Psoas muscle (tissue), 8 donors: ENCODE results near the gene ANAPC15. TPM values are rescaled to one million over a fixed set of nuclear protein-coding genes. Genes with fewer than 3 reads are reported as not detected.
A peak's percentile ranks its signal among the peaks of the same experiment; 100 is the strongest.

Experiments
- ATAC-seq, 4 donors: fragments of 200-7000 bp; cut with Tn5 transposase; one replicate each; pipeline ENCODE4 v1.9.1; 2020; ENCODE audit warnings: moderate library complexity in 3 of 4, mild to moderate bottlenecking in 2 of 4
- DNase-seq, 2 donors: peaks; one replicate each; pipeline ENCODE4 v3.0.0-alpha.2; 2020
- H3K27ac ChIP-seq: fragments of 200-600 bp; one replicate; pipeline ENCODE4 v1.8.0; 2022
- H3K27me3 ChIP-seq, 3 donors: fragments of 200-600 bp in 1 of 3; one replicate each; pipeline versions ENCODE4 v1.6.1 to v1.8.0; 2013 to 2022; ENCODE audit warnings: low read length in 2 of 3, mild to moderate bottlenecking in 2 of 3, moderate library complexity in 1 of 3; ENCODE audit not compliant: insufficient read depth in 3 of 3
- H3K36me3 ChIP-seq, 2 donors: fragments of 200-600 bp in 1 of 2; one replicate each; pipeline versions ENCODE4 v1.6.1 to v1.8.0; 2013 to 2022; ENCODE audit warnings: low read depth in 1 of 2, mild to moderate bottlenecking in 1 of 2, moderate library complexity in 1 of 2; ENCODE audit not compliant: insufficient read depth in 1 of 2
- H3K4me1 ChIP-seq: fragments of 200-600 bp; one replicate; pipeline ENCODE4 v1.8.0; 2022
- H3K4me3 ChIP-seq: fragments of 200-600 bp; one replicate; pipeline ENCODE4 v1.8.0; 2022; ENCODE audit warnings: mild to moderate bottlenecking
- H3K9me3 ChIP-seq: fragments of 200-600 bp; one replicate; pipeline ENCODE4 v1.8.0; 2022
- WGBS, 3 donors: extraction: QIAGEN DNeasy Blood & Tissue Kit; methylation state at CpG; one replicate each; pipeline versions ENCODE4 v1.1.6 to v1.1.7; 2013; 5-methylcytosine and 5-hydroxymethylcytosine counted together
- intact Hi-C, 2 donors: fragments of 100-400 bp; cut with DNase I; formaldehyde crosslinking; loops; one replicate each; pipeline versions ENCODE4 v1.11.0 to v1.14.2; 2022
- polyA plus RNA-seq, 3 donors: library from polyadenylated mRNA; stranded (reverse); fragments of 200-250 nt; gene quantifications; one replicate each; pipeline ENCODE4 v1.2.3, GENCODE V29; 2013
- total RNA-seq, 4 donors: library from RNA; stranded (reverse); fragmentation: NEBNext Ultra II Directional in 2 of 4; extraction: Animal tissue kit (Norgen Biotek cat#: 25700) in 2 of 4; gene quantifications; one replicate each; pipeline versions ENCODE4 v1.2.1 to v1.2.4, GENCODE V29; 2021 to 2023
- TF ChIP-seq, protein P1 (sequence below): fragments of 200-600 bp; IDR thresholded peaks from one replicate; pipeline ENCODE4 v1.8.0; 2022; ENCODE audit warnings: antibody characterized with exemption
- donor health status: healthy with polysubstance abuse.
- donor health status: DM: no; HTN: no; CAD: no; lungs with moderate emphysema.
- donor health status: Bipolar disorder and iron deficiency.
- donor health status: healthy.
- donor health status: DM: yes; HTN: yes; CAD: no.
- donor health status: DM: no; HTN: no; CAD: no.
- donor health status: DM: no; HTN: no; CAD: no.
- donor health status: DM: yes; HTN: yes; CAD: no.

The ANAPC15 gene
- total and polyA plus RNA-seq, 7 donors, result 32.7 to 49.2 (median 37.5) TPM

DNA sequence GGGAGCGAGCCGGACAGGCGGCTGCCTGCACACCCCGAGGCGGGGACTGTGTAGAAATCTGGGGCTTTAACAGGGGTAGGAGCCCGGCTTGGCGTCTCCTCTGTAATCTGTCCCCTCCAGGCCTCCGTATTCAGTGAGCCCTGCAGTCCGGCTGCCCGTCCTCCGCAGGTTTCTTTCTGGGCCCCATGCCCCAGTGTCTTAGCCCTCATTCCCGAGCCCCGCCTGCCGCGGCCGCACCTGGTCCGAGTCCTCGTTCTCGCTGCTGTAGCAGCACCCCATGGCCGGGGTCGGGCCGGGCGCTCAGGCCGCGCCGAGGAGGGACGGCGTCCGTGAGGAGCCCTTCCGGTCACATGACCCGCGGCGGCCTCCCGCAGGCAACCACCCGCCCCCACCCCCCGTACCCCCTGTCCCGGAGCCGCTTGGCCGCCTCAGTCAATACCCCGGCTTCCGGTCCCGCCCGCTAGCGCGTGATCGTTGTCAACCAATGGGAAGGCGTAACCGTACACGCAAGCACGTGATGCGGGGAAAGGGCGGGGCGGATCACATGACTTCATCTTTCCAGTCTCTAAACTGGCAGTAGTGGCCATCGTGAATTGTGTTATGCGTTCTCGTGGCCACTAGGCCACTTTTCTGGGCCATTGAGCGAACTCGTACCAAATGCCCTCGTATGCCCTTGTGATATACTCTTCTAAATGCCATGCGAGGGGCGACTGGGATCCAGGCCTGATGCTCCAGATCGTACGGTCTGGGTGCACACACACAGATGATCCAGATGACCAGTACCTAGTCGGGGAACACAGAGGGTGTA lies 9.3 kb downstream of the ANAPC15 start, which contains the start of gene LAMTOR1:
Gene LAMTOR1 (minus strand): TSS at position 352 of the 808 bp plus-strand sequence. CDS start 73 bp downstream, at position 279.
- peak within 1 kb of the TSS; percentile 99 for H3K4me3 ChIP-seq
- peaks cover 0 to 22% of the 10 kb centered on the region in 2 donors for H3K36me3 ChIP-seq
- TF ChIP-seq, protein P1, sequence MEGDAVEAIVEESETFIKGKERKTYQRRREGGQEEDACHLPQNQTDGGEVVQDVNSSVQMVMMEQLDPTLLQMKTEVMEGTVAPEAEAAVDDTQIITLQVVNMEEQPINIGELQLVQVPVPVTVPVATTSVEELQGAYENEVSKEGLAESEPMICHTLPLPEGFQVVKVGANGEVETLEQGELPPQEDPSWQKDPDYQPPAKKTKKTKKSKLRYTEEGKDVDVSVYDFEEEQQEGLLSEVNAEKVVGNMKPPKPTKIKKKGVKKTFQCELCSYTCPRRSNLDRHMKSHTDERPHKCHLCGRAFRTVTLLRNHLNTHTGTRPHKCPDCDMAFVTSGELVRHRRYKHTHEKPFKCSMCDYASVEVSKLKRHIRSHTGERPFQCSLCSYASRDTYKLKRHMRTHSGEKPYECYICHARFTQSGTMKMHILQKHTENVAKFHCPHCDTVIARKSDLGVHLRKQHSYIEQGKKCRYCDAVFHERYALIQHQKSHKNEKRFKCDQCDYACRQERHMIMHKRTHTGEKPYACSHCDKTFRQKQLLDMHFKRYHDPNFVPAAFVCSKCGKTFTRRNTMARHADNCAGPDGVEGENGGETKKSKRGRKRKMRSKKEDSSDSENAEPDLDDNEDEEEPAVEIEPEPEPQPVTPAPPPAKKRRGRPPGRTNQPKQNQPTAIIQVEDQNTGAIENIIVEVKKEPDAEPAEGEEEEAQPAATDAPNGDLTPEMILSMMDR, result peak; percentile 58
- DNase-seq (peak; percentile 100), ATAC-seq (peak; percentile 97 to 98 (median 98))
- intact Hi-C loops, result loop anchor here in 1 of 2 donors (1.0 kb wide), 1 partner anchor 9 kb away; the partner anchor contains the start of gene ANAPC15
- H3K9me3 ChIP-seq, result no peaks in the 10 kb centered on the region
- 1 to 2% (median 1%) methylated on average over 62 to 64 of the region's 64 CpGs for WGBS, 3 donors
- H3K4me1 ChIP-seq, result peaks cover 47% of the 10 kb centered on the region
- H3K27ac ChIP-seq, result peak within 1 kb of the TSS; percentile 100
- H3K27me3 ChIP-seq, result no peaks in the 10 kb centered on the region

DNA sequence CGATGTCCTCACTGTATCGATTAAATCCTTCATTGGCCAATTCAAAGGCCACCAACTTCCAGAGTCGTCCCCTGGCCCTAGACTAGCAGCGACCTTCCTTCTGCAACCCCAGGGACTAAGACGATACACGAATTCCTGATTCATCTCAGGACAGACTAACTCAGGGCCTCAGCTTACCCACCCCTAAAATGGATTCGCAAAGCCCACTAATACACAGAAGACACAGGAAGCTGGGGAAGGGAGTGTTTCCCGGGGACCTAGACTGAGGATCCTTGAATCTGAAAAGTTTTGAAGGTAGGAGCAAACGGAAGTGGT lies 9.9 kb downstream of the ANAPC15 start:
- Histone ChIP-seq H3K4me3 (peak overlapping the region; percentile 99), H3K27me3 (no peaks in the 10 kb centered on the region), H3K4me1 (peaks cover 51% of the 10 kb centered on the region), H3K9me3 (no peaks in the 10 kb centered on the region), H3K27ac (peak overlapping the region; percentile 100), H3K36me3 (peaks cover 0 to 27% of the 10 kb centered on the region in 2 donors)
- WGBS, 3 donors, result 1 to 2% (median 1%) methylated on average over 9 of the region's 9 CpGs
- intact Hi-C loops, result no loop called here
- DNase-seq (no peak), ATAC-seq (peak in 1 of 4 donors; percentile 0)
- TF ChIP-seq, protein P1, result no peak

DNA sequence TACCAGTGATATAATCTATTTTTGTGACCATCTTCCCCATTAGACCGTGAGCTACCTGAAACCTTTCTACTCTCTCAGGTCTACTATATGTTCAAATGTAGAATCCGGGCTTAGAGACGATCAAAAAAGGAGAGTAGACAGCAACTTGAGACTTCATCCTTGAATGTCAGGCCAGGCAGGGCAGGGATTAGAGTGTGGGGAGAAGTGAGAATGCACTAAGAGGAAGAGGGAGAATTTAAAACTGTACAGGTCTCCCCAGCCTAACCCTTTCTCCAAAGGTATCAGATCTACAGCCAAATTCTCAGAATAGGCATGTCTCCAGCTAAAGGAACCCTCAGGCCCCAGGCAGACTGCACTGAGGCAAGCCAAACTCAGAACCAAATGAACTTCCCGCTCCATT lies 10.3 kb downstream of the ANAPC15 start:
- H3K36me3 ChIP-seq, result peaks cover 0 to 27% of the 10 kb centered on the region in 2 donors
- H3K27me3 ChIP-seq, result no peaks in the 10 kb centered on the region
- intact Hi-C loops, result no loop called here
- 24 to 41% (median 27%) methylated on average over 4 of the region's 4 CpGs for whole genome bisulfite sequencing, 3 donors
- no peak for DNase-seq
- TF ChIP-seq, protein P1, result no peak
- peak overlapping the region; percentile 99 for H3K4me3 ChIP-seq
- H3K27ac ChIP-seq, result peak overlapping the region; percentile 100
- ATAC-seq, result no peak
- H3K4me1 ChIP-seq, result peaks cover 51% of the 10 kb centered on the region
- no peaks in the 10 kb centered on the region for H3K9me3 ChIP-seq

DNA sequence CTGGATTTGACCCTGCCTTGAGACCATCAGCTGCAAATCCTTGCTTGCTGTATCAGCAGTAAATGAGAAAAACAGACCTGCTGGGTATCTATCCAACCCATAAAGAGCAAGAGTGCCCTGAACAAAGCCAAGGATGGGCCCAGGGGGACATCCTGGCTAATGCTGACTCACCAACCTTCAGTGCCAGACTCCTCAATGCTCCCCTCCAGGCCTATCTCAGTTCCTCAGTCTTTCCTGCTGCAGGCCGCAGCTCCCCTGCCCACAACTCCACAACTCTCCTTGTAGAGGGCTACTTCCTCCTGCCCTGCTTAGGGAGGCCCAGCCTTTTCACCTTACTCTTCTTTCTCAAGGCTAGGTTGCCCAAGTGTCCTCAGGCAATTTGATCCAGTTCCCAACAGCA lies 12.0 kb downstream of the ANAPC15 start:
- H3K4me3 ChIP-seq, result no peak overlapping the region
- H3K4me1 ChIP-seq, result peaks cover 51% of the 10 kb centered on the region
- ATAC-seq (no peak), DNase-seq (no peak)
- H3K9me3 ChIP-seq, result no peaks in the 10 kb centered on the region
- H3K36me3 ChIP-seq, result peaks cover 0 to 44% of the 10 kb centered on the region in 2 donors
- intact Hi-C loops, result no loop called here
- peak overlapping the region; percentile 100 for H3K27ac ChIP-seq
- H3K27me3 ChIP-seq, result no peaks in the 10 kb centered on the region
- TF ChIP-seq, protein P1, result no peak
- 91 to 100% (median 92%) methylated on average over 1 of the region's 1 CpG for WGBS, 3 donors
